Activated effector memory CD4-positive, alpha-beta T cell treated with Interleukin-2 at 50 U/mL for 16 hours (primary cell): ENCODE data around the gene FMO1.
"Not testable (repeated sequence)": the region's sequence is repeated elsewhere in the genome, so short reads cannot be mapped to it uniquely, and the experiment has no call there.

Experiments
- DNase-seq: peaks from one replicate; pipeline ENCODE4 v3.0.0-alpha.2; 2020

Gene FMO1

DNA sequence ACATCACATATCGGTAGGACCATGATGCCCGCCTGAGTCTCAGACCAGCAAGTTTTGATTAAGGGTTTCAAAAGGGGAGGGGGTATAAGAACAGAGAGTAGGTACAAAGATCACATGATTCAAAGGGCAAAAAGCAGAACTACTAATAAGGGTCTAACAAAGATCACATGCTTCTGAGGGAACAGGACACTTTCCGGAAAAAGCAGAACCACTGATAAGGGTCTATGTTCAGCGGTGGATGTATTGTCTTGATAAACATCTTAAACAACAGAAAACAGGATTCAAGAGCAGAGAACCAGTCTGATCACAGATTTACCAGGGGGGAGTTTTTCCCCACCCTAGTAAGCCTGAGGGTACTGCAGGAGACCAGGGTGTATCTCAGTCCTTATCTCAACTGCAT lies 12.1 kb upstream of the FMO1 start:
- not testable (repeated sequence) for DNase-seq

DNA sequence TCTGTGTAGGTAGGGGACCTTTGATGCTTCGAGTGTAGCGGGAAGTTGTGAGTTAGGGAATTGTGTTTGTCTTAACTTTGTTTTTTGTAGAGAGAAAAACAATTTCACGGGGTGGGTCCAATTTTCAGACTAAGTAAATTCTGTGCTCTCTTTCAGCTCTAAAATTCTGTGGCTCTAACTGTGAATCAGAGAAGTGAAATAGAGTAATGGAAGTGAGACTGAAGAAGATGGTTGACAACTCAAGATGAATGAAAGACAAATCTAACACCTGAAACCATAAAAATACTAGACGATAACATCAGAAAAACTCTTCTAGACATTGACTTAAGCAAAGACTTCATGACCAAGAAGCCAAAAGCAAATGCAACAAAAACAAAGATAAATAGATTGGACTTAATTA lies 4.4 kb upstream of the FMO1 start:
- no peak for DNase-seq

DNA sequence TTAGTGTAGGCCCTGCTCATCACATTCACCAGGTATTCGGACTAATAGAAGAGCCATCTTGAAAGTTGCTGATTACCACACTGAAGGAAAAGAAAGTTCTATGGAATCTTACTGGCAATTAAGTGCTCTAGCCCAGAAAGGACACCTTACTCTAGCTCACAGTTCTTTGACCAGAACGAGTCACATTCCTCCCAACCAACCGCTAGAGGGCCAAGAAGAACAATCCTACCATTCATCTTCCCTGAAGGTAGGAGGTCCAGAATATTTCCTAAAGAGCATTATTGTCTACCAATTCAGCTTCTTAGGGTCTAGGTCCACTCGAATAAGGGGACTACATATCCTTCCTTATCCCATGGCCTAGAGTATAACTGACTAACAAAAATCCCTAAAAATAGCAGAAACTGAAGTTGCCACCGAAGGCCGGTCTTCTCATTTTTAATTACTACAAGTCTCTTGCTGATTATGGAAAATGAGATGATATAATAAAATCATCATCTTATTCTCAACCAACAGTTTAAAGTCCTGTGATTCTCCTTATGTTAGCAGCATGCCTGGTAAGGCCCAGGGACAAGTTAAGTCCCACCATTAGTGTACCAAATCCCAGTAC lies 2.7 kb upstream of the FMO1 start:
- DNase-seq, result no peak

DNA sequence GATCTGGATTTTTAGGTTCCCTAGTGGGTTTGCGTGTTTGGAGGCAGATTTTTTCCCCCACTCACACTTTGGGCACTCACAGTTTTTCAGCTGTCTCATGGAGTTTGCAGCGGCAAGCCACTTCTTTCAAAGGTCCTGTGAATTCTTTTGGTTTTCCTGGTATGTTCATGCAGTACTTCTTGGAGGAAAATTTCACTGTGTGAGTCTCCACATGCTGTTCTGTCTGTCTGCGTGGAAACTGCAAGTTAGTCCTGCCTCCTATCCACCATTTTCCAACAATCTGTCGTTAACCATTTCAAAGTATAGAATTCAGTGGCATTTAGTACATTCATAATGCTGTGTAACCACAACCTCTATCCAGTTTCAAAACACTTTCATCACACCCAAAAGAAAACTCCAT lies 793 bp upstream of the FMO1 start:
- DNase-seq, result no peak

DNA sequence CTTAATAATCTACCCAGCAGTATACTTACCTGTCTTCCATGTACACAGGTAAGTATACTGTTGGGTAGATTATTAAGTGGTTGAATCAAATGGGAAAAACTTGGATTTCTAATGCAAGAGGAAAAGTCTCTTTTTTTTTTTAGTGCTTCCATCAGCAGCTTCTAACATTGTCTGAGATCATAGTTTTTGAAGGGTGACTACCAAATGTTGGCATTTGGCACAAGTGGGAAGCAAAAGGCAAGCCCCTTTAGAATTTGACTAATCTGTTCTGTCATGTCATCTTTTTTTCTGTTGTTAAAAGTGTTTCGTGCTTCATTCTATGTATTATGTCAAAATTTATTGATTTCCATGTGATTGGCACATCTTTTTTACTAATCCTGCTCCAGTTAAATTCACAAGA lies 547 bp downstream of the FMO1 start:
- no peak for DNase-seq

DNA sequence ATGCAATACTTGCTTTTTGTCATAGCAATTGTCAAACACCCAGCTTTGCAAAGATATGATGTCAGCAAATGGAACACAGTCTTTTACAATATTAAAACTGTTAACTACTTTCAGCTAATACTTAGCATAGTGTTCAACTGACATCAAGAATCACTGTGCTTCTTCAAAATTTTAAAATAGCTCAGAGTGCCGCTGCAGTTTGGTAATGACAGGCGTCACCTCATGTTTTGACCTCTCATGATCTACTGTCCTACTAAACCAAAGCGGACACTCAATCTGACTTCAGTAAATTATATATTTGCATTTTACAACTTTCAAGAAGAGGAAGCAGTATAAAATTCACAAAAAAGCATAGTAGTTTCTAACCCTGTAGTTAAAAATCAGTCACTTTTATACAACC lies 2.0 kb downstream of the FMO1 start:
- DNase-seq, result no peak

DNA sequence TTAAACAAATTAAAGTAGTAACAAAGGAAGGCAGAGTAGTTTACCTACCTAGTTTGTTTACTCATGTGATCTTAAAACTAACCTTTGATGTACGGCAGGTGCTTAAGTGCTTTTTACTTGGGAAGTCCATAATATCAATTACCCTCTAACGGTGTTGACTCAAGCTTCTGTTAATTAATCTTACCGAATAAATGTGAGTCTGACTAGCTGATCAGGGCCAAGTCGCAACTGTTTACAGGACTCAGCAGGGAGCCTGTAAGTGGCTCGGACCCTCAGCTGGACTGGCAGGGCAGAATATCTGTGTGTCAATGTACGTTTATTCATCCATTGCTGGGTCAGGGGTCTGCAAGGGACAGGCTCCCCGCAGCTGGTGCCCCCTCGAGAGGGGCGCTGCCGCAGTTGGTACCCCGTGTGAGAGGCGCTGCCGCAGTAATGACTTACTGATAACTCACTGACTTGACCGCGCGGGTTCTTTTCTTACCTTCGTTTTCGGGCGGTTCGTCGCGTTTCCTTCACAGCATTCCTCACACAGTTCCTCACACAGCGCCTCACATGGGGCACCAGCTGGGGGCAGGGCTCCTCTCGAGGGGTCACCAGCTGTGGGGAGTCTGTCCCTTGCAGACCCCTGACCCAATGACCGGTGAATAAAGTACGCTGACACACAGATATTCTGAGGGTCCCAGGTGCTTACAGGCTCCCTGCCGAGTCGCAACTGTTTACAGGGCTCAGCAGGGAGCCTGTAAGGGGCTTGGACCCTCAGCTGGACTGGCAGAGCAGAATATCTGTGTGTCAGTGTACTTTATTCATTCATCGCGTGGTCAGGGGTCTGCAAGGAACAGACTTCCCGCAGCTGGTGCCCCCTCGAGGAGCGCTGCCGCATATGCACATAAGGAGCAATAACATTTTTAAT lies 3.0 kb downstream of the FMO1 start:
- DNase-seq, result peak; percentile 8

DNA sequence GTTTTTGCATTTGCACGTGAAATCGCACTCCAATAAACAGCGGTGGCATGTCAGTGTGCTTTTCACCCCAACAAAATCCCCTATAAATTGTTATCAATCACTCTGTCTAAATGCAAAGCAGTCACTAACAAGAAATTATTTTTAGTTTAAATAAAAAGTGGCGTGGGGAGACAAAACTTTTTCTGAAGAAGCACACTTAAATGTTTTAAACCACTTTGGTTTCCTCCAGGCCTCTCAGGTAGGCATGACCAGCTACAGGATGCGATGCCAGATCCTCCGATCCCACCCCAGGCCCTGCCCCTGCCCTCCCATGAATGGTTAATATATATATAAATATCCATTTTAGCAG lies 3.6 kb downstream of the FMO1 start:
- DNase-seq, result no peak

DNA sequence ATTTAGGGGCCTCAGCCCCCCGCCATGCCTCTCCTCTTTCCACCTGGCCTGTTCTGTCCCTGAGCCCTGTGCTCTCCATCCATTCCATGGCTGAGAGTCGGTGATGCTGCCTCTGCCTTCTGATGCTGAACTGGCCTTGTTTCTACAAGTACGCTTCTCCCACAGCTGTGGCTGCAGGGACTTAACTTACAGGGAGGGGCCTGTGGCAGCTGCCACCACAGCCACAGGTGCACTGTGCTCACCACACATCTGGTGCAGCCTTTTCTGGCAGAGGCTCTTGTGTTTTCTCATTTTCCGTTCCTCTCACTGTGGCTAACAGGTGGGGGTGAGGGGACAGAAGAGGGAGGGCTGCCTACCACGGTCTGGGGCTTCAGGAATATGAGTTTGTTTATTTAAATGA lies 4.2 kb downstream of the FMO1 start:
- no peak for DNase-seq

DNA sequence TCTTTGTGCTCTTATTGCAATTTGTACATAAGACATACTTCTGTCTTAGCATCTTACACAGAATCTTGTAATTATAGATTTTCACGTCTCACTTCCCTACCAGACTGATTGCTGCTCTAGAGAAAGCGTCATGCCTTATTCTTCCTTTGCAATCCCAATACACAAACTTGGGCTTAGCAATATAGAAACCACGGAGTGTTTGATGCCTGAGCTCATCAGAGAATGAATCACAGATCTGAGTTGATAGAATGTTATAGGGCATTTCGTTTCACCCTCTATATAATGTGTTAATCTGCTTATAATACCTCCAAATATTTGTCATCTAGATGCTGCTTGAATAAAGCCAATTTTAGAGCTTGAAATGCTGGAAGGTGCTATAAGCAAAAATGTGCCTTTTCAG lies 6.6 kb downstream of the FMO1 start:
- DNase-seq, result no peak

DNA sequence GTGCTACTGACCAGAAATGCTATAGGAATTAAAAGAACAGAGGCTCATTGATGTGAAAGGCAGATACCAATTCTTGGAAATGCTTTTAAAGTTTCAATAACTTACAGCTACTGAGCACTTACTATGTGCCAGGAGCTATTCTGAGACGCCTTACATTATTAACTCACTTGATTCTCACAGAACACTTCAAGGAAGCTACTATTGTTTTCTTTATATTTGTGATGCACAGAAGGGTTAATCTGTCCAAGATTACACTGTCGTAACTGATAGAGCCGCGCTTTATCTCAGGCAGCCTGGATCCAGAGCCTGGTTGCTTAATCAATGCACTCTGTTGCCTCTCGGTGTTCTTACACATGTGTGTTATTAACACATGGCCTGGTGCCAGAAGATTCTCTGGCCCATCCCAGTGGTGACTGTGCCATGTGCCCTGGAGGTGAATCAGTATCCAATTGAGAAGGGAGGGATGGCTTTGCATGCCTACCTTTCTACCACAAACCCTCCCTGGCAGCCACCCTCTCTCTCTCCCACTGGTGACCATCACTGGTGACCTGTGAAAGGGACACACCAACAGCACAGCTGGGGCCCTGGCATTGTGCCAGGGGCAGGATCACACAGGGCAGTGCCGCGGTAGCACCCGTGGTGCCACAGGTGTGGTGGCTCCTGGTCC lies 8.8 kb downstream of the FMO1 start:
- DNase-seq, result no peak

DNA sequence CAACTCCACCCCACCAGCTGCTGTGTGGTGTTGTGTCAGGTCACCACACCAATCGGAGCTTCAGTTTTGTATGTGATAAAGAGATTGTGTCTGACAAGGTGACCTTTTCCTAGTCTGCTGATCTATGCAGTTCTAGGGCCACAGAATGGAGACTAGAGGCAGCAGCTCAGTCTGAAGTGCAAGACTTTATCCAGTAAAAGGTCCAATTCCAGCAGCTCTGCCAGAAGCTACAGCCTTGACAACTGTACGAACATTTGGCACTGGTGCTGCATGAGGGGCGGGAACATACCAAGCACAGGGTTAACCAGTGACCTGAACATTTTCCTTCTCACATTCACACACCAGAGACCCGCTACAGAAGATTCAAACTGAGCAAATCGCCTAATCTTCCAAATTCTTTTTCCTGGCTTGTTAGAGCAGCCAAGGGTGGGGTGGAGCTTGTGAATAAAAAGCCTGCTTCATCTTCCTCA lies 9.3 kb downstream of the FMO1 start:
- DNase-seq, result no peak

DNA sequence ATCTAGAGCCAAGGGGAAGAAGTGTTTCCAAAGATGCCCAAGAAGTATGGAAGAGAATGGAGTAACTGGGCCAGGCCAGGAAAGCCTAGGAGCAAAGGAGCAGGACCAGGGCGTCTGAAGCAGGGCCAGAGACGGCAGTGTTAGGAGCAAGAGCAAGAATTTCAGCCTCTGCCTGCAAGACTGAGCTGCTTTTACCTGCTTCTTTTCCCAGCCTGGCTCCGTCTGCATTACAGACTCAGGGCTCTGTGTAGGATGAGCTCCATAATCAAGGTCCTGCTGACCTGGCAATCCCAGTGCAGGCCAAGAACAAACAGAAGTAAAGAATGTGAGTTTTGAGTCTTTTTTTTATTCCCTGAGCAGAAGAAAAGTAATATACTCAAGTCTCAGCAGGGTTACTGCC lies 10.1 kb downstream of the FMO1 start:
- no peak for DNase-seq

DNA sequence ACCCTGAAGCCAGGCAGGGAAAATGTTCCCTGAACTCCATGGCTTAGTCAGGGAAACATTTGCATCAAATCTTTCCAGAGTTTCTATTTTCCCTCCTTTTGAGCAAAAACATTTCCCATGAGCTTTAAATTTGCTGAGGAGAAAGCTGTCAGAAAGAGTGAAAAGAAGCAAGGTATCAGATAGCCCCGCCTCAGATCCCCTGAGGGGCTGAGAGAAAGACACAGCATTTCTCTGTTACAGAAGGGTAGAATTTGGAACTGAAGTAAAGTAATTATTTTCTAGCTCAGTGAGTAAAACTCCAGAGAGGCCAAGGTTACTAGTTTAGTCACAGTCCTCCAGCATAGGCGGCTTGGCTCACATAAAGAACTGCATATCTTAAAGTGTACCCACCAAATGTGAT lies 10.6 kb downstream of the FMO1 start:
- DNase-seq, result no peak

DNA sequence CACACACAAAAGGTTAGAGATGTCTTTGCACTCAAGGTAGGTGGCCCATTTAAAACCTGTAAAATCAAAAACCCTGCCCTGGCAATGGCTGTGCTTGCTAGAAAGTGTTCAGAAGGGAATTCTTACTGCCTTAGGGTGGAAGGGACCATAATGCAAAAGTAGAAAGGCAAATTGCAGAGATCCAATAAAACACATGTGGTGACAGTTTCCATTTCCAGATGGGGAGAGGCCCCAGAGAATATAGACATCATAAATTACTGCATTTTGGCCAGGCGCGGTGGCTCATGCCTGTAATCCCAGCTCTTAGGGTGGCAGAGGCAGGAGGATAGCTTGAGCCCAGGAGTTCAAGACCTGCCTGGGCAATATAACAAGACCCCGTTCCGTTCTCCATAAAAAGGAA lies 13.0 kb downstream of the FMO1 start:
- no peak for DNase-seq

DNA sequence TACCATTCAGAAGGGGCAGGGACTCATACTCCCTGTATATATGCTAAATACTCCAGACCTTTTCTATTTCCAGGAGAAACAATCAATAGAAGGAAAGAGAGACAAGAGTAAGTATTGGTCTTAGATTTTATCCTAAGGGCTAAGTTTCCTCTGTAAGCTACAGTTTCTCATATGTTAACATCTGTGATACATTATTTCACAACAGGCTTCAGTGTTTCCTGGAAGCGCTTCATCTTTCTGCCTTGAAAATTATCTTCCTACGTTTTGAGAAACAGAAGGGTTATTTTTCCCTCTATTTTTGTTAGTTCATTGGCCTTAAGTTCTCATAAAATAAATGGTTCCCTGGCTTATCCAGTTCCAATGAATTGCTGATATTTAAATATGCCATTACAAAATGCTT lies 15.6 kb downstream of the FMO1 start:
- no peak for DNase-seq

DNA sequence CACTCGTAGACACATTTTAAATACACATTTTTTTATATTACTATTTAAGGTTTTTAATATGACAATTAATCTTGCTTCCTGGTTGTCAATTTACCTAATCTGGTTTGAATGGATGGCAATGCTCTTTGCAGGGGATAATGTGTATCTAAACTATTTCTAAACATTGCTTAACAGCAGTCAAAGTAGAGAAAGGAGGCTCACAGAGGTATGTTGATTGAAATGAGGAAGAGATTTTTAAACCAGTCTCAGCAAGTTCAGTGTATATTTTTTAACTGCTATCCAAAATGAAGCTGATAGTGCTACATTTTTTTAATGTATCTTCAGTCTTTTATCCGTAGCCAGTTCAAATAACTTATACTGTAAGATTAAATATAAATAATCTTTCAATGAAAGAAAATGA lies 17.4 kb downstream of the FMO1 start:
- no peak for DNase-seq

DNA sequence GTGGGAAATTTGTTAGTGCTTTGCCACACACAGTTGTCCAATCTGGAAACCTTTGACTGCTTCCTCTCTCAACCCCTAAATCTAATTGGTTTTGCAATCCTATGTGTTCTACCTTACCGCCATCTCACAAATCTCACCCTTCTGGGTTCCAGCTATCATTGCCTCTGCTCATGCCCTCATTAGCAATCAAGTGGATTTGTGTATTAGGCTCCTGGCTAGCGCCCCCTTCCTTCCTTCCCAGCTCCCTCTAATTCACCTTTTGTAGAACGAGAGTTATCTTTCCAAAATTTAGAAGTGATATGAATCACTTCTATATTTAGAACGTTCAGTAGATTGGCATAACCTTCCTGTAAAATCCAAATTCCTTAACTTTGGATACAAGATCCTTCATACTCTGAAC lies 18.6 kb downstream of the FMO1 start:
- DNase-seq, result no peak

DNA sequence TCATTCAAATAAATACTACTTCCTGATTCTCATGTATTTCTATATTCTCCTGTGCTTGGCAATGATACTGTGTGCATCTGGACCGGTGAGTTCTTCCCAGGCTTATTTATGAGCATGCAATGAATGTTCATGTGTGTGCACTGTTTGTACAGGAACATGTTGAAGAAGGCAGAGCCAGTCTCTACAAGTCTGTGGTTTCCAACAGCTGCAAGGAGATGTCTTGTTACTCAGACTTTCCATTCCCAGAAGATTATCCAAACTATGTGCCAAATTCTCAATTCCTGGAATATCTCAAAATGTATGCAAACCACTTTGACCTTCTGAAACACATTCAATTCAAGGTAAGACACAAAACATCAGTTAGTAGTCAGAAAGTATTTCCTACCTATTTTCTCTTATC lies 19.1 kb downstream of the FMO1 start:
- DNase-seq, result no peak

DNA sequence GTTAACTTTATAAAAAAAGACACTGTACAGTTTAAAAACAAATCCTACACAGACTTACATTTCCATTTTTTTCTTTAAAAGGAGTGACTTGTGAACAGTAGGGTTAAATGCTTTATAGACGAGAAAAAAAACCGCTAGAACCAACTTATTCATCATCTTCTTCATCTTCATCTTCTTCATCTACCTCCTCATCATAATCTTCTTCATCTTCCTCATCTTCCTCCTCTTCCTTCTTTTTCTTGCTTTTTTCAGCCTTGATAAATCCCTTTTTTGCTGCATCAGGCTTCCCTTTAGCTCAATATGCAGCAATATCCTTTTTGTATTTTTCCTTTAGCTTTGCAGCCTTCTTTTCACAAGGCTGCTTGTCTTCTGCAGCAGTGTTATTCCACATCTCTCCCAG lies 22.5 kb downstream of the FMO1 start:
- DNase-seq, result no peak

DNA sequence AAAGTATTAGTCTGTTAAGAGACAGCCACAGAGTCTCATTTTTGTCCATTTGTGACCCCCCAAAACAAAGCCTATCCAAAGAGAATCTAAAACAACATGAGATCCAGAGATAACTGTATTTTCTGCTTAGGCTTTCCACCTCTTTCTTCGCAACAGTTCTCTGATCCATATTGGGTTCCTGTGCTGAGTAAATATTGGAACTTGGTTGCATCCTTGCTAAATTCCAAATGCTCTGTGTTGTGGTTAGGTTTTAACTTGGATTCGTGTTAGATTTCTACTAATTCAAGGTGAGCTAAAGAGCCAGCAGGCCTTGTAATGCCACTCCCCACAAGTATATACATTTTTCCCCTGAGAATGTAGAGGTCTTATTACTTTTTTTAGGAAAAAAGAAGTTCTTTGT lies 29.2 kb downstream of the FMO1 start:
- no peak for DNase-seq

DNA sequence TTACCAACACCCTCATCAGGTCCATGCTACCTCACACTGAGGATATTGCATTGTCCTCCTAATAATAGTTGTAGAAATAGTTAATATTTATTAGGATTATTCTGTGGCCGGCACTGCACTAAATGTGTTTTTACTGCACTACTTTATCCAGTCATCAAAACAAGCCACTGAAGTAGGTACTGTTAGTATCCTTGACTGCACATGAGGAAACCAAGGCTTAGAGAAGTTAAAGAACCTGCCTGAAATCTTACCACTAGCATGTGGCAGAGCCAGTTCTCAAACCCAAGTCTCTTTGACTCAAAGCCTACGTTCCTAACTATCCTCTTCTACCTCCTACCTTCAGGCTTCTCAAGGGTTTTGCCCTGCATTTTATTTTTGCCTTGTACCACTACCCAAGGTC lies 30.9 kb downstream of the FMO1 start:
- DNase-seq, result no peak

DNA sequence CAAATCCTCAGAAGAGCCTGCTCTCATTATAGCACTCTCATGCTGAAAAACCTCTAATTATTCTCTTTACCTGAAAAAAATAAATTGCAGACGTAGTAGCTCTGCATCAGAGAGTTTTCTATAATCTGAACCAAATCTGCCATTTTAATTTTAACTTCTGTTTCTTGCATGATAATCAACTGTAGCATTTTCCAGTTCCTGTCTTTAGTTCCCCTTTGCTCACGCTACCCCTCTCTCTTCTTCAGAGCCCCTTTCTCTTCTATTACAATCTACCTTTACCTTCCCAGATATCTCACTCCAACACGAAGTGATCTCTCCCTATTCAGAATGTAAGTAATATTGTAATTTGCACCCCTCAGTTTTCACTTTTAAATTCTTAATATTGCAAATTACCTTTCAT lies 31.4 kb downstream of the FMO1 start:
- no peak for DNase-seq

DNA sequence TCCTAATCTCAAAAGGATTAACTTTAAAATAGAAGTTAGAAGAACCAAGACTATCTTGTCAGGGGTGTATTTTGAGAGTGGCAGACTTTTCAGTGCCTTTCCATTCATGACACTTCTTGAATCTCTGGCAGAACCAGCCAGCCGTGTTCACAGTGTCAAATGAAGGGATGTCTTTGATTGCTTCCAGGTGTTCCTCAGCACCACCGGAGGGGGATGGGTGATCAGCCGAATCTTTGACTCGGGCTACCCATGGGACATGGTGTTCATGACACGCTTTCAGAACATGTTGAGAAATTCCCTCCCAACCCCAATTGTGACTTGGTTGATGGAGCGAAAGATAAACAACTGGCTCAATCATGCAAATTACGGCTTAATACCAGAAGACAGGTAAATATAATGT lies 32.3 kb downstream of the FMO1 start:
- DNase-seq, result no peak
